GM19438 (cell line): ENCODE data around the gene DSP.

ENCODE experiments used
- ATAC-seq: cut with Tn5 transposase; IDR thresholded peaks from one replicate; pipeline ENCODE4 v1.9.1; 2021; ENCODE audit warnings: low read depth; ENCODE audit not compliant: unreplicated experiment

Gene DSP

GRCh38 chr6:7590918-7591302 lies 49.4 kb downstream of the DSP start:
- no peak for ATAC-seq

GRCh38 chr6:7591770-7592169 lies 50.3 kb downstream of the DSP start:
- no peak for ATAC-seq

- no peak for ATAC-seq
These were observed 51.8 kb downstream of the DSP start for GRCh38 chr6:7593229-7593628.

GRCh38 chr6:7594579-7595125 lies 53.2 kb downstream of the DSP start:
- ATAC-seq: no peak

- no peak for ATAC-seq
These were observed 62.5 kb downstream of the DSP start for GRCh38 chr6:7604003-7604402.

GRCh38 chr6:7604506-7604905 lies 63.0 kb downstream of the DSP start:
- ATAC-seq: no peak

- no peak for ATAC-seq
These were observed 74.3 kb downstream of the DSP start for GRCh38 chr6:7615611-7616383.

- ATAC-seq: no peak
These were observed 76.6 kb downstream of the DSP start for GRCh38 chr6:7617801-7618764.

- no peak for ATAC-seq
These were observed 80.3 kb downstream of the DSP start for GRCh38 chr6:7621761-7622160.

GRCh38 chr6:7624796-7625710 lies 83.6 kb downstream of the DSP start:
- no peak for ATAC-seq

- no peak for ATAC-seq
These were observed 87.0 kb downstream of the DSP start for GRCh38 chr6:7628479-7628878.

GRCh38 chr6:7628909-7629308 lies 87.4 kb downstream of the DSP start:
- ATAC-seq: no peak

GRCh38 chr6:7629321-7629720 lies 87.8 kb downstream of the DSP start:
- ATAC-seq: no peak

- no peak for ATAC-seq
These were observed 89.3 kb downstream of the DSP start for GRCh38 chr6:7630792-7631191.

- ATAC-seq: no peak
These were observed 90.0 kb downstream of the DSP start for GRCh38 chr6:7631466-7631865.

GRCh38 chr6:7632501-7633290 lies 91.2 kb downstream of the DSP start:
- ATAC-seq: no peak

- no peak for ATAC-seq
These were observed 91.9 kb downstream of the DSP start for GRCh38 chr6:7633361-7633760.

- ATAC-seq: no peak
These were observed 94.7 kb downstream of the DSP start for GRCh38 chr6:7636151-7636550.
